ENCODE measurements around the gene ATP2B2. TPM values are rescaled to one million over a fixed set of nuclear protein-coding genes. Genes with fewer than 3 reads are reported as not detected.

Gene ATP2B2
- total and polyA plus RNA-seq, 7 donors = 0.08 to 6.5 (median 0.77) TPM

- no peak for DNase-seq
- peaks cover 13 to 80% of the 10 kb centered on the region in 2 donors for H3K36me3 ChIP-seq (ENCODE audit: insufficient read depth in 1 of 2, low read depth in 1 of 2)
- no peak for TF ChIP-seq CTCF (IDR thresholded peaks at IDR 0.05)
- intact Hi-C loops (cut with DNase I) = no loop called here
- no peaks in the 10 kb centered on the region for H3K9me3 ChIP-seq
- H3K4me3 ChIP-seq = no peak overlapping the region
- no peak for ATAC-seq
- WGBS, 3 donors = 93 to 94% (median 93%) methylated on average over 13 of the region's 13 CpGs
- H3K4me1 ChIP-seq = peaks cover 5% of the 10 kb centered on the region
- H3K27me3 ChIP-seq (ENCODE audit: insufficient read depth in 3 of 3, low read length in 2 of 3) = no peaks in the 10 kb centered on the region
- no peak overlapping the region for H3K27ac ChIP-seq
Observed at GRCh38 chr3:10279384-10280176, 225.8 kb downstream of the ATP2B2 start.

- Histone ChIP-seq H3K36me3 (ENCODE audit: insufficient read depth in 1 of 2, low read depth in 1 of 2) (peaks cover 13 to 71% of the 10 kb centered on the region in 2 donors), H3K27me3 (ENCODE audit: insufficient read depth in 3 of 3, low read length in 2 of 3) (no peaks in the 10 kb centered on the region), H3K4me3 (no peak overlapping the region), H3K27ac (no peak overlapping the region), H3K9me3 (no peaks in the 10 kb centered on the region), H3K4me1 (peaks cover 16% of the 10 kb centered on the region)
- ATAC-seq (no peak), DNase-seq (no peak)
- 92 to 100% (median 100%) methylated on average over 1 of the region's 1 CpG for WGBS, 3 donors
- TF ChIP-seq CTCF (IDR thresholded peaks at IDR 0.05) = no peak
- intact Hi-C loops (cut with DNase I) = no loop called here
Observed at GRCh38 chr3:10278501-10278900, 226.9 kb downstream of the ATP2B2 start.

- no peak for TF ChIP-seq CTCF (IDR thresholded peaks at IDR 0.05)
- ATAC-seq = no peak
- Histone ChIP-seq H3K4me1 (peaks cover 23% of the 10 kb centered on the region), H3K9me3 (no peaks in the 10 kb centered on the region), H3K4me3 (no peak overlapping the region), H3K27ac (no peak overlapping the region), H3K27me3 (ENCODE audit: insufficient read depth in 3 of 3, low read length in 2 of 3) (no peaks in the 10 kb centered on the region), H3K36me3 (ENCODE audit: insufficient read depth in 1 of 2, low read depth in 1 of 2) (peaks cover 13 to 61% of the 10 kb centered on the region in 2 donors)
- DNase-seq = no peak
- WGBS, 3 donors = 79 to 95% (median 83%) methylated on average over 3 of the region's 3 CpGs
- intact Hi-C loops (cut with DNase I) = no loop called here
Observed at GRCh38 chr3:10277115-10277625, 228.2 kb downstream of the ATP2B2 start.

GRCh38 chr3:10274601-10275000 lies 230.8 kb downstream of the ATP2B2 start:
- 37 to 53% (median 52%) methylated on average over 1 of the region's 1 CpG for WGBS, 3 donors
- Histone ChIP-seq H3K4me1 (peaks cover 23% of the 10 kb centered on the region), H3K9me3 (no peaks in the 10 kb centered on the region), H3K27me3 (ENCODE audit: insufficient read depth in 3 of 3, low read length in 2 of 3) (no peaks in the 10 kb centered on the region), H3K4me3 (no peak overlapping the region), H3K36me3 (ENCODE audit: insufficient read depth in 1 of 2, low read depth in 1 of 2) (peaks cover 7 to 64% of the 10 kb centered on the region in 2 donors), H3K27ac (peak overlapping the region; percentile 65)
- ATAC-seq (peak in 2 of 4 donors; percentile 24 to 28), DNase-seq (no peak)
- intact Hi-C loops (cut with DNase I) = no loop called here
- no peak for TF ChIP-seq CTCF (IDR thresholded peaks at IDR 0.05)

Other genes starting within 250 kb of the ATP2B2 start
- gene GHRL, start 212.6 kb downstream of the ATP2B2 start, total RNA-seq = under 1 TPM in 1 of 4 donors, not detected in 3; 0.88 TPM
- gene GHRL, start 212.6 kb downstream of the ATP2B2 start, polyA plus RNA-seq = under 1 TPM in 2 of 3 donors, not detected in 1; 0.16 to 0.18 TPM
- gene SEC13, start 184.5 kb downstream of the ATP2B2 start, total RNA-seq = 10 to 100 TPM; 56.3 to 95.5 (median 83.0) TPM
- gene SEC13, start 184.5 kb downstream of the ATP2B2 start, polyA plus RNA-seq = 100 to 1,000 TPM; 118 to 200 (median 181) TPM

Measured in psoas muscle (tissue), 8 donors.